ENCODE results near the gene GALNT16.

Gene GALNT16

GRCh38 chr14:69314327-69314726, 54.4 kb downstream of the GALNT16 start:
- POLR2A ChIA-PET (ENCODE audit: low non-redundant PET) = no interaction called here
- DNase-seq (ENCODE audit: low spot score) = no peak
- CTCF ChIA-PET = interaction anchor here (0.6 to 0.7 kb wide), 2 partner anchors 71 to 78 kb away, joined by 4 to 5 read pairs; no protein-coding TSS in a partner anchor
- no peak overlapping the region for H3K27ac ChIP-seq
- TF ChIP-seq CTCF (conservative IDR thresholded peaks at IDR 0.05; ENCODE audit: low read depth) = no peak

- TF ChIP-seq CTCF (conservative IDR thresholded peaks at IDR 0.05; ENCODE audit: low read depth) = no peak
- ChIA-PET CTCF (no interaction called here), POLR2A (ENCODE audit: low non-redundant PET) (no interaction called here)
- no peak overlapping the region for H3K27ac ChIP-seq
- DNase-seq (ENCODE audit: low spot score) = no peak
These were observed 55.3 kb downstream of the GALNT16 start for GRCh38 chr14:69315301-69315700.

GRCh38 chr14:69316449-69317101, 56.6 kb downstream of the GALNT16 start:
- no peak for DNase-seq (ENCODE audit: low spot score)
- TF ChIP-seq CTCF (conservative IDR thresholded peaks at IDR 0.05; ENCODE audit: low read depth) = no peak
- H3K27ac ChIP-seq = no peak overlapping the region
- POLR2A ChIA-PET (ENCODE audit: low non-redundant PET) = no interaction called here
- CTCF ChIA-PET = no interaction called here

DNA sequence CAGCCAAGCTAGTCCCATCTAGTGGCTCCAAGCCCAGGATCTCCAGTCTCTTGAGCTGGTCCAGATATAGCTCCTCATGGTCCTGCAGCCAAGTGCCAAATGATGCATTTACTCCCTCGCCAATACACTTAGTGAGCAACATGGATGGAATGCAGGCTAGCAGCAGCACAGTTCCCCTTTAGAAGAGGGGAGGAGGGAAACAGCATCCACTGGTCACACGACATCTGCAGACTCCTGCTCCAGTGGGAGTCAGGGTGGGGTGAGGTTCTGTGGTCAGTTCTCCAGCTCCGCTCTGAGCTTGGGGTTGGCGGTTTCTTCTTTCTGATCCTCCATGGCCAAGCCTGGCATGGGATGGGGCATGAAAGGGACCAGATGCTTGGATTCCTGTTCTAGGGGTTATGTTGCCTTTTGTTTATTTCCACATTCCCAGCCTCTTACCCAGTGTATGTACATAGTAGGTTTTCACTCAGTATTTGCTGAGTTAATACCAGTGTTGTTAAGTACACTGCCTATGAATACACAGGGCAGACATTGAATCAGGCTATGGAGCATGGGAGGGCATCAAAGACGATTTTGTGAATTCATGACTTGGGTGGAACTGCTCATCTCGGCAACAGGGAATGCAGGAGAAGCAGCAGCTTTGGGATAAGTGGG, 57.3 kb downstream of the GALNT16 start:
- ChIA-PET POLR2A (ENCODE audit: low non-redundant PET) (no interaction called here), CTCF (no interaction called here)
- peak; percentile 82 for DNase-seq (ENCODE audit: low spot score)
- H3K27ac ChIP-seq = no peak overlapping the region
- TF ChIP-seq CTCF (conservative IDR thresholded peaks at IDR 0.05; ENCODE audit: low read depth) = no peak

- POLR2A ChIA-PET (ENCODE audit: low non-redundant PET) = no interaction called here
- no peak for TF ChIP-seq CTCF (conservative IDR thresholded peaks at IDR 0.05; ENCODE audit: low read depth)
- no peak overlapping the region for H3K27ac ChIP-seq
- CTCF ChIA-PET = no interaction called here
- no peak for DNase-seq (ENCODE audit: low spot score)
These were observed 57.8 kb downstream of the GALNT16 start for GRCh38 chr14:69317780-69318179.

- ChIA-PET POLR2A (ENCODE audit: low non-redundant PET) (no interaction called here), CTCF (no interaction called here)
- no peak for DNase-seq (ENCODE audit: low spot score)
- no peak for TF ChIP-seq CTCF (conservative IDR thresholded peaks at IDR 0.05; ENCODE audit: low read depth)
- H3K27ac ChIP-seq = no peak overlapping the region
These were observed 58.3 kb downstream of the GALNT16 start for GRCh38 chr14:69318241-69318640.

Data from RWPE1 (cell line).